Stimulated activated CD8-positive, alpha-beta memory T cell treated with anti-CD3 and anti-CD28 coated beads, Interleukin-7, amount 100 ng/mL, for 1 hour (primary cell): ENCODE results near the gene TRIM47.
"Not testable (repeated sequence)": the region's sequence is repeated elsewhere in the genome, so short reads cannot be mapped to it uniquely, and the experiment has no call there.

Source experiments
- DNase-seq, 2 donors: peaks; one replicate each; pipeline ENCODE4 v3.0.0-alpha.2; 2020; ENCODE audit warnings: low read depth in 2 of 2

TRIM47 gene

DNA sequence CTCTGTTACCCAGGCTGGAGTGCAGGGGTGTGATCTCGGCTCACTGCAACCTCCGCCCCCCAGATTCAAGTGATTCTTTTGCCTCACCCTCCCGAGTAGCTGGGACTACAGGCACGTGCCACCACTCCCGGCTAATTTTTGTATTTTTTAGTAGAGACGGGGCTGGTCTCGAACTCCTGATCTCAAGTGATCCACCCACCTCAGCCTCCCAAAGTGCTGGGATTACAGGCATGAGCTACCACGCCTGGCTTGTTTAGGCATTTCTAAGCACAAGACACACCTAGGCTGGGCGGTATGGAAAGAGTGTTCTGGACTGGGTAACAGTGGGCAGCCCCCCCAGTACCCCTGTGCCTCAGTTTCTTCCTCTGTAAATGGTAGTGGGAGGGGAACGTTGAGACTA, 8.2 kb downstream of the TRIM47 start:
- not testable (repeated sequence) for DNase-seq

DNA sequence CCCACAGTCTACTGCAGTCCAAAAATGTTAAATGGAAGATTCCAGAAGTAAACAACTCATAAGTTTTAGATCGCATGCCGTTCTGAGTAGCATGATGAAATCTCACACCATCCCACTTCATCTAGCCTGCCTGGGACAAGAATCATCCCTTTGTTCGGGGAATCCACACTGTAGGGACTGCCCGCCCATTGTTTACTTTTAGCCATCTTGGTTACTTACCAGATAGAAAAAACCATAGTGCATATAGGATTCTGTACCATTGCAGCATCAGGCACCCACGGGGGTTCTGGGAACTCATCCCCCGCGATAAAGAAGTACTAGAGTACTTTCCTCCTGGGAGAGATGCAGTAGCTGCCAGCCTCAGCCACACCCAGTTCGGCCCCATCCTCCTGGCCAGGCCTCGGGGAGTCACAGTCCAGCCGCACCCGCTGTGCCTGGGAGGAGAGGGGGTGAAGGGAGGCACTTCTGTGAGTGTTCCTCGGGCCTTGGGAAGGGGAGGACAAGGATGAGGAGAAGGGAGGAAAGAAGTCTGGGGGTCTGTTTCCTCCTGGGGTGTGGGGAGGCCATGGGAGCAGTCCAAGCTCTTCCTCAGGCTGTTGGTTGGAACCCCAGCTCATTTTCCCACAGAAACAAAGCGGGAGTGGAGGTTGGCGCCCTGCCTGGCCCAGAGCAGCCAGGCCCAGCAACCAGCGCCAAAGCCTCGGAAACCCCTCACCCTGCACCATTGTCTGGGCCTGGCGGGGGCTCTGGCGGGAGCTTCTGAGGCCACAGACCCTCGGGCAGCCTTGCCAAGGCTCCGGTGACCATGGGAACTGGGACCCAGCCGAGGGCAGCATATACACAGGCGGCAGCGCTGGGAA, 8.9 kb downstream of the TRIM47 start:
- DNase-seq = no peak

DNA sequence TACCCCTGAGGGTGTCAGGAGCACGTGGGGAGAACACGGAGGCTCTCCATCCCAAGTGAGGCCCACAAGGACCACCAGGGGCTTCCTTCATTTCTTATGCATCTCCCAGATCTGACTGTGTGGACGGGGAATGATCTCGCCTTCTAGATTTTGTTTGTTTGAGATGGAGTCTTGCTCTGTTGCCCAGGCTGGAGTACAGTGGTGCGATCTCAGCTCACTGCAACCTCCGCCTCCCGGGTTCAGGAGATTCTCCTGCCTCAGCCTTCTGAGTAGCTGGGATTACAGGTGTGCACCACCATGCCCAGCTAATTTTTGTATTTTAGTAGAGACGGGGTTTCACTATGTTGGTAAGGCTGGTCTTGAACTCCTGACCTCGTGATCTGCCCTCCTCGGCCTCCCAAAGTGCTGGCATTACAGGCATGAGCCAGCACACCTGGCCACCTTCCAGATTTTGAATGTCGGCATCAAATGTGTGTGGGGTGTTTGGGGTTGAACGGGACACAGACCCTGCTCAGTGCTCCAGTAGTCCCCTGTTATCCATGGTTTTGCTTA, 9.6 kb downstream of the TRIM47 start:
- DNase-seq = not testable (repeated sequence)

DNA sequence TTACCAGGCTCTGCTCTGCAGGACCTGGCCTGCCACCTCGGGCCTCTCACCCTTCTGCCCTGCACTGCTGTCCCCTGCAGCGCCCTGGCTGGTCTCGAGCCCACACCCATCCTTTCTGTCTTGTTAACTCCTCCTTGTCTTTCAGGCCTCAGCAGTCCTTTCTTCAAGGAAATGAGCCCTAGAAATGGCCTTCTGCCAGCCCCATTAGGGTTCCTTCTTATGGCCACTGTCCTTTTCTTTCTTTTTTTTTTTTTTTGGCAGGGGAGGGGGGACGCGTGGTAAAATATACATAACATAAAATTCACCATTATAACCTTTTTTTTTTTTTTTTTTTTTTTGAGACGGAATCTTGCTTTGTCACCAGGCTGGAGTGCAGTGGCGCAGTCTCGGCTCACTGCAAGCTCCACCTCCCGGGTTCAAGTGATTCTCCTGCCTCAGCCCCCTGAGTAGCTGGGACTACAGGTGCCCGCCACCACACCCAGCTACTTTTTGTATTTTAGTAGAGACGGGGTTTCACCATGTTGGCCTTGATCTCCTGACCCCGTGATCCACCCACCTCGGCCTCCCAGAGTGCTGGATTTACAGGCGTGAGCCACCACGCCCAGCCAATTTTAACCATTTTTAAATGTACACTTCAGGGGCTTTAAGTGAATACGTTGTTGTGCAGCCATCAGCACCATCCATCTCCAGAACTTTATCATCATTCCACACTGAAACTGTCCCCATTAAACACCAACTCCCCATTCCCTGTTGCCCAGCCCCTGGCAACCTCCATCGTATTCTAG, 12.8 kb downstream of the TRIM47 start:
- not testable (repeated sequence) for DNase-seq

DNA sequence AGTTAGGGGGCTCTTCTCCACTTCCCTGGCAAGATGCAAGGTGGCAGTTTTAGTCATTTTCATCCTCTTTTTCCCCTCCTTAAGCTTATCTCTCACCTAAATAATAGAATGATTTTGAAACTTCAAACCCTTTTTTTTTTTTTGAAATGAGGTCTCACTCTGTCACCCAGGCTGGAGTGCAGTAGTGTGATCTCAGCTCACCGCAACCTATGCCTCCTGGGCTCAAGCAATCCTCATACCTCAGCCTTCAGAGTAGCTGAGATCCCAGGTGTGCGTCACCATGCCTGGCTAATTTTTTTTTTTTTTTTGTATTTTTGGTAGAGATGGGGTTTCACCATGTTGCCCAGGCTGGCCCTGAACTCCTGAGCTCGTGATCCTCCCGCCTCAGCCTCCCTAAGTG, 13.5 kb downstream of the TRIM47 start:
- DNase-seq = not testable (repeated sequence)

DNA sequence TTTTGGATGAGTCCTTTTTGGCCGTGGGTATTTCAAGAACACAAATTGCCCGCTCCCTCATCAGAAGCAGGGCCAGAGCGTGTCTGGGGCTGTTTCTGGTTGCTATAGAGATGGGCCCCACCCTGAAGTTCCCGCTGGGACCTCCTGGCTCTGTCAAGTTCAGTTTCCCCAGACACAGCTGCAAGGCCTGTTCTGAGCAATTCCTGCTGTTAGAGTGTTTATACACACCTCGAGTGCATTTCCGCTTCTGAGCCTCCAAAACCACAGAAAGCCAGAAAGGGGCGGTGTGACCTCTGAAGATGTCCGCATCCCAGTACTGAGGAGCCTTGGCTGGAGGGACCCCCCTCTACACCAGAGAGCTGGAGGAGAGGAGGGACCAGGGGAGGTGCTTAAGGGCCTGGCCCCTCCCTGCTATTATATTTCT, 13.9 kb downstream of the TRIM47 start:
- no peak for DNase-seq

DNA sequence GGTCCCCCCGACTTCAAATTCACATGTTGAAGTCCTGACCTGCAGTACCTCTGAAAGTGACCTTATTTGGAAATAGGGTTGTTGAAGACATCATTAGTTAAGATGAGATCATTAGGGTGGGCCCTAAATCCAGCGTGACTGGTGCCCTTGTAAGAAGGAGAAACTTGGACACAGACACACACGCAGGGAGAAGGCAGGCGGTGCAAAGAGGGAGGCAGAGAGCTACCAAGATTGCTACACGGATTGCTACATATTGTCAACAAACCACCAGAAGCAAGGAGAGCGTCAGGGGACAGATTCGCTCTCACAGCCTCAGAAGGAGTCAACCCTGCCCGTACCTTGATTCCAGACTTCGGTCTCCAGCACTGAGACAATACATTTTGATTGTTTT, 16.5 kb downstream of the TRIM47 start:
- no peak for DNase-seq

DNA sequence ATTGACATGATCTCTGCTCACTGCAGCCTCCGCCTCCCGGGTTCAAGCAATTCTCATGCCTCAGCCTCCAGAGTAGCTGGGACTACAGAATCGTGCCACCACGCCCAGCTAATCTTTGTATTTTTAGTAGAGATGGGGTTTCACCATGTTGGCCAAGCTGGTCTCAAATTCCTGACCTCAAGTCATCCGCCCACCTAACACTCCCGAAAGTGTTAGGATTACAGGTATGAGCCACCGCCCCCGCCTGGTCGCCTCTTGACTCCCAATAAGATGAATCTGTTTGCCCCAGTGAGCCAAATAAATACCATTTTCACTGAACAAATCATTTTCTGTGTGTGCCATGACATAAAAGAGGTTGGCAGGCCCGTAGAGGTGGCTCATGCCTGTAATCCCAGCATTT, 19.0 kb downstream of the TRIM47 start:
- not testable (repeated sequence) for DNase-seq

DNA sequence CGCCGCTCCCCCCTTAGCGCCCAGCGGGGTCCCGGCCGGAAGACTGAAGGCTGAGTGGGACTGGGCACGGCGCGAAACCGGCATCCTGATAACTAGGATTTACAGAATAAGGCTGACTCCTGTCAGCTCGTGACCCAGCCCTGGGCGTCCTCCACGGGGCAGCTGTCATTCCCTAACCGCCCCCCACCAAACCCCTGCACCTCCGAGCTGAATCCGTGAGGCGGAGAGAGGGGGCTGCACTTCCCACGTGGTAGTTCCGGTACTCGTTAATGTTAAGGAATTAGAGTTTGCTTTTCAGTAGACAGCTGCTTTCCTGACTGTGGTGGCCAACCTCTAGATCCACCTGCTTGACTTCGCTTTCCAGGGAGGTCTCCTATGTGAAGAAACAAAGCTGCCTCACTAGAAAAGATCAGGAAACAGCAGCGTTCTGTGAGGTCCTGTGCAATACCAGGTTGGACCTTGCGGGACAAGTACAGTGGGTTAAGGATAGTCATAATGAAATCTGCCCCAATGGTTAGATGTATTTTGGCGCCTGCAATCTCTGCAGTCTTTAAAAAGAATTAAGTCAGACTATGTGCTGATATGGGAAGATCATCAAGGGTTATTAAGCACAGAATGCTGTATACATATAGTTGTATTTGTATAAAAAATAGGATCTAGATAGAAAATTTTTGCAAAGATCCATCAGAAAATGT, 22.2 kb downstream of the TRIM47 start:
- DNase-seq = no peak

DNA sequence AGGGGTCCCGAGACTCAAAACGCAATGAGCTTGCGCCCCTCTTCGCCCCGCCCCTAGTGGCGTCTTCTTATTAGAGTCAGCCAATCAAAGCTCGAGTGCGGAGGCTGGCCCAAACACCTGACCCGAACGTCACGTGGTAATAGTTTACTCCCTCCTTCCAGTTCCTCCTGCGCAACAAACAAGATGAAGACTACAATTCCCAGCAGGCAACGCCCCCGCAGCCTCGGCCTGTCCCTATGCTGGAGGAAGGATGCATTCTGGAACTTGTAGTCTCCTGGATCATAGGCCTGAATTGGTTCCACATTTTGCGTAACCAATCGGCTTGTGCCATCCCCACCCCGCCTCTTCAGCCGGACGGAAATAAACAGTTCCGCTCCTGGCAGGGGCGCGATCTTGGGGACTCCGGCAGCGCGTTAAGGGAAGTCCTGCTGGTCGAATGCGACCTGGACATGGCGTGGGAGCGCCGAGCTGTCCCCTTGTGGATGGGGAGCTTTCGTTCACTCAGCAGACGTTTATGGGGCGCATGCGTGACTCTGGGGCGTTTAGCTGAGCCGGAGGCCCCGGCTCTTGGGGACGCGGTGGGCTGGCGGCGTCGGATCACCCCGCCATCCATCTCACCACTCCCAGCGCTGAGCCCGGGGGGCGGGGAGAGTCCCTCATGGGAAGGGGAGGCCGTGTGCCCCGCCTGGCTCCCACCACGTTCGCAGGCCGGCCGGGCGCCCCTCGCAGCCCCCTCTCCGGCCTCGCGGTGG, 22.9 kb downstream of the TRIM47 start, which contains the start of gene WBP2:
Gene WBP2 (minus strand): TSS at position 26 of the 752 bp plus-strand sequence. CDS start 38 bp downstream, outside the sequence.
- peak; percentile 88 to 93 for DNase-seq

DNA sequence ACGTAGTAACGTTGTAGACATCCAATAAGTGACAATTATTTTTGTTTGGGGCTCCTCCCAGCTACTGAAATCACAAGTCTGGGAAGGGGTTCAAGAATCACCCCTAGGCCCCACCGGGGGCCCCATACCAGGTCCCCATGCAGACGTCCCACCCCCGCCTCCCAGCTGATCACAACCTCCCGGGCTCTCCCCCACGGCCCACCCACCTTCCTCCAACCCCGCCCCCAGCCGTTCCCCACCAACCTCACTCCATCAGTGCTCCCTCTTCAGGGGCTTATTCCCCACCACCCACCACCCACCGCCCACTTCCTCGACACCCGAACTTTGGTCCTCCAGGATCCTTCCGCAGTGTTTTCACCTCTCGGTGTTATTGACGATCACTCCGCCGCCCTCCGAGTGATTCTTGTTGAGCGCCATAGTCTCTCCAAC, 23.5 kb downstream of the TRIM47 start:
- no peak for DNase-seq

DNA sequence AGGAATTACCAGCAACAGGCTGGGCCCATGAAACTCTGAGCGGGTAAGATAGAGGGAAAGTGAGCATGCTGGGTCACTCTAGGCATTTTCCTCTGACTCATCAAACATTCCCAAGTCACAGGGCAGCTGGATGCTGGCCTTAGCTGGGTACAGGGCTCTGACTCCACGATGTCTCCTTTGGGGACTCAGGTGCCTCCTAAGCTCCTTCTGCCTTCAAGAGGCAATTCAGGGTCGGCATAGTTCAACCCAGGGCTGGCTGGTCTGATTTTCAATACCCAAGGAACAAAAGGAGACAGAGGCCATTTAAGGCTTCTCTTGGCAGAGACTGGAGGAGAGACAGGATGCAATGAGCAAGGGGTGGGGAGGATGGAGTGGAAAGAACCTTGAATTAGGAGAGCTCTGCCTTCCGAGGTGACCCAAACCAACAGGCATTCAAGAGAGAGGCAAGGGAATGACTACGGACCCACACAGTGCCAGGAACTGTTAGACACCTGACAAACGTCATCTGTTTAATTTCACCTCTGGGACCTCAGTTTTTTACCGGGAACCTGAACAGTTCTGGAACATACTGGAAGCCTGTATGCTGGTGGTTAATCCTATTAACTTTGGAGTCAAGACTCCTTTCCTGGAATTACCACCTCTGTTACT, 24.2 kb downstream of the TRIM47 start:
- DNase-seq = no peak

DNA sequence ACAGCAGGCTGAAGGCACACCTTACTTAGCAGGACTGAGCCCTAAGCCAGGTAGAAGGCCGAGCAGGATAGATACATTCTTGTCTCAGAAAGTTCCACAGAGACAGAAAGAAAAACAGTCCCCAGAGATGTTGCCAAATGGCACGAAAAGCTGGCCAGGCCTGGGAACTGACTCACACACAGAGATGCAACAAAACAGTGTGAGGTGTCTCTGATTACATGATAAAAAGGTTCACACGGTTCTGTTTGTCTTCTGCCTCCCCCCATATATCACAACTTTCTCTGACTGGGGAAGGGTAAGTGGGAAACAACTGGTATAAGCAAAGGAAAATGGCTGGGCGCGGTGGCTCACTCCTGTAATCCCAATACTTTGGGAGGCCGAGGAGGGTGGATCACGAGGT, 24.9 kb downstream of the TRIM47 start:
- no peak for DNase-seq

DNA sequence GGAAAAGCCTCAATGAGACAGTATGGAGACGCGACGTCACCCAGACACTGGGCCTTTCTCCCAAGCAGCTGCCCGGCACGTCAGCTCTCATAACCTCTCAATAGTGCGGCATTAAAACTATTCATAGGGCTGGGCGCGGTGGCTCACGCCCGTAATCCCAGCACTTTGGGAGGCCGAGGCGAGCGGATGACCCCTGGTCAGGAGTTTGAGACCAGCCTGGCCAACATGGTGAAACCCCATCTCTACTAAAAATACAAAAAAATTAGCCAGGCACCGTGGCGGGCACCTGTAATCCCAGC, 26.7 kb downstream of the TRIM47 start:
- DNase-seq = not testable (repeated sequence)

DNA sequence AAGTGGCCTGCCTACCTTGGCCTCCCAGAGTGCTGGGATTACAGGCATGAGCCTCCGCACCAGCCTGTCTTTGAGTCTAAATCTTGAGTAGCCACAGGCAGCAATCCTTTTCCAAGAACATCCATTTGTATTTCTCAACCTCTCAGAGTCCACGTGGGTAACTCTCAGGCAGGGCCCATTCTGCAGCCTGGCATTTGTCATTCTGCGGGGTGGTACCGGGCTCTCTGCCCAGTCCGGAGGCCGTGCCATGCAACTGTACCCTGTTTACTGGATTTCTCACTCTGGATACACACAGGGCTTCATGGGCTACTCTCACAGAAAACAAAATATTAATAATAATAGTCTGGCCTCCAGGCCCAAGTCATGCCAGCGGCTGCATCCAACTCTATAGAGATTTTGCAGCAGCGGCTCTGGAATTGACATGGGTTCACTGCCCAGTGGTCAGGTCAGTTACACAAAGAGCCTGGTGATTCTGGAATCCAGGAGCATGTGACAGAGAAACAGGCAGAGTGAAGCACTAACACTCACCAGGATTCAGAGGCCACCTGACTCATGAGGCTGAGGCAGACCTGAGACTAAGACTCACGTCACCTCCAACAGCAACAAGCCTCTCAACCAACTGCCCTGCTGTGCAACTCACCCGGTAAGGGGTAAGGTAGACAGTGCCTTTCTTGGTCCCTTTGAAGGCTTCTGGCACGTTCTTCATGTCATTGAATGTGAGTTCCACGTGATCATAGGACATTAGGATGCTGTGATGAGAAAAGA, 27.3 kb downstream of the TRIM47 start:
- DNase-seq = no peak

DNA sequence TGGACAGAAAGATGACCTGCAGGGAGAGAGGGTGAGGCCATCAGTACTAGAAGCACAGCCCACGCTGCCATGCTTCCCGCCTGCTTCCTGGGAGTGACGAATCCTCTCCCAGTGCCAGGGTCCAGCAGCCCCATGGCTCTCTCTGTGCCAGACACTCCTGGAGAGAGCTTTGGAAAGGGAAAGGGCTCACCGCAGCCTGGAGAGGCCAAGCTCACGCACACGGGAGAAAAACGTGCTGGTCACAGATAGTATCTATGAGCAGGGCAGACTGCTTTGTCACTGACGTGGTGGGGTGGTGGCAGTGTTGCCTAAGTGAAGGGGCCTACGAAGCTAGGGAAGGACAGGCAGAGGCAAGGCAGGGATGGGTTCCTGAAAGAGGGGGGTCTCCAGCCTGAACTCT, 28.7 kb downstream of the TRIM47 start:
- DNase-seq = no peak

DNA sequence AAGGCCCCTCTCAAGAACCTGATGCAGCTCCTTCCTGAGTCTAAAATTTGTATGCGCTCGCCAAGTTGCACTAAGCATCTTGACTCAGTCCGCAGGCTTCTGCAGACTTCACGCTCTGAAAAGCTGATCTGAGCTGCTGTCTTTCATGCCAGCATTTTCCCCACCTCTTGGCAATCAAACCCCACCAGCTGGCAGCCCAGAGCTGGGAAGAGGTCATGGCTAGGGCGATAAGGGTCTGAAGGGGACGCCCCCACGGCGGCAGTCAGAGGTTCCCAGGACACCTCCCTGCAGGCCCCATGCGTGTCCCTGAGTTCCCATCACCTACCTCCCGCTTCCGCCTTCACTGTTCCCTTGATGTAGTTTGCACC, 29.1 kb downstream of the TRIM47 start:
- DNase-seq = no peak

DNA sequence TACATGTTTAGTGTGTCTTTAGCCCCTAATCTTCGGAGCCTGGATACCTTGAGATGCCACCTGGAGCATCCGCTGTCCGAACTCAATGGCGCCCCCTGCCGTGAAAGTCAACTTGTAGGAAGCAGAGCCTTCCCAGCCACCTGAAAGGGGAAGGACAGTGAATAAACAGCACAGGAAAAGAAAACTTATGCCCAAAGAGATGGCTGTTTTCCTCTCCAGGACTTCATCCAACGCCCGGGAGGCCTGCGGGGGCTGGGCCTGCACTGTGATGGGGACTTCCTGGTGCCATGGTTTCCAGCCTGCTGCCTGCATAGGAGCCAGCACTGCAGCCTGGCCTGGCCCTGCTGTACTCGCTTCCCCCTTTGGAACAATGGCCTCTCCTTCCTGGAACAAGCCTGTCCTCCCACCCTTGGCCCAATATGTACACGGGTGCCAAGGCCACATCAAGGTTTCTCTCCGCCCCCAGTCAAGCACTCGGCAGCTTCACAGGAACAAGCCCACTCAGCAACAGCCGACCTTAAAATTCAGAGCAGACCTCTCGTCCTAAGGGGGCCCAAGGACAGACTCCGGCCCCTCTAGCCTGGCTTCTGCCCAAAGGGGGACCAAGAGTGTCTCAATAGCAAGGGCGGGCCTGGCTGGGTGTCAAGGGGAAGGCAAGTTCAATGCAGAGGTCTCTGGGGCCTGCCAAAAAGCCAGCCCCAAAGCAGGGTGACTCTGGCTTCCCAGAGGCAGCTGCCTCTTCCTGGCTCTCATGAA, 29.7 kb downstream of the TRIM47 start:
- peak; percentile 53 to 77 for DNase-seq
